Cardiac septum (tissue), 1 donor: Measurements from ENCODE around the gene UIMC1. TPM values are rescaled to one million over a fixed set of nuclear protein-coding genes. Genes with fewer than 3 reads are reported as not detected.
"Not testable (repeated sequence)": the region's sequence is repeated elsewhere in the genome, so short reads cannot be mapped to it uniquely, and the experiment has no call there.

ENCODE experiments used
- DNase-seq: peaks from one replicate; pipeline ENCODE4 v3.0.0-alpha.2; 2020; ENCODE audit warnings: low spot score
- intact Hi-C: fragments of 100-400 bp; cut with DNase I; formaldehyde crosslinking; loops from one replicate; pipeline ENCODE4 v1.14.0; 2022
- total RNA-seq: library from RNA; stranded (reverse); fragmentation: NEBNext Ultra II Directional; extraction: Animal tissue kit (Norgen Biotek cat#: 25700); gene quantifications from one replicate; pipeline ENCODE4 v1.2.1, GENCODE V29; 2021
- donor health status: DM: no; HTN: no; CAD: no.

Gene UIMC1
- total RNA-seq, 1 donor from 2014 or later = 55.0 TPM

DNA sequence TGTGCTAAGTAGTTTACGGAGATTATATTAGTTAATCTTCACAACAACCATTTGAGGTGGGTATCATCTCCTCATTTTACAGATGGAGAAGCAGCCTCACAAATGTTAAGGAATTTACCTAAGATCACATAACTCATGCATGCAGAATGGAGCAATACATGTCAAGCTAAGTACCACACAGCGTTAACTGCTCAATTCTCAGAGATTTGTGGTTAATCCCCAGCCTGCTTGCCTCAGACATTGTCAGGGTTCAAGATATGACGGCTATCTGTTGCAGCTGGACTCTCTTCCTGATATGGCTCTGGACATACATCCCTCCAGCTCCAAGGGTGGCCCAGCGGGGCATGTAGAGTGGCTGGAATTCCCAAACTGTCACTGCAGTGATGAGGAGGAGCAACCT is 8.6 kb upstream of the UIMC1 start:
- no peak for DNase-seq
- intact Hi-C loops = no loop called here

DNA sequence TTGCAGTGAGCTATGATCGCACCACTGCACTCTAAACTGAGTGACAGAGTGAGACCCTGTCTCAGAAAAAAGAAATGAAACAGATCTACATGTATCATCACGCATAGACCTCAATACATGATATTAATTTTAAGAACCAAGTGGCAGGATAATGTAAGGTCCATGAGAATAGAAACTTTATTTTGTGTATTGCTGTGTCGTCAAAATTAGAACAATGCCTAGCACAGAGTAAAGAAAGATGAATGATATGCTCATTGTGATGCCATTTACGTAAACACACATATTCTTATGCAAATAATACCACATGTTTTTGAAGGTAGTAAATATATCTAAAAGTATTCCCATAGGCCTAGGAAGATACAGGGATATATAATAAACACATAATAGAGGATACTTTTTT is 3.6 kb upstream of the UIMC1 start:
- intact Hi-C loops = no loop called here

GRCh38 chr5:177008716-177009115 is 2.1 kb upstream of the UIMC1 start:
- intact Hi-C loops = no loop called here
- no peak for DNase-seq

More for the DNA sequence above, 3.6 kb upstream of the UIMC1 start:
- no peak for DNase-seq

DNA sequence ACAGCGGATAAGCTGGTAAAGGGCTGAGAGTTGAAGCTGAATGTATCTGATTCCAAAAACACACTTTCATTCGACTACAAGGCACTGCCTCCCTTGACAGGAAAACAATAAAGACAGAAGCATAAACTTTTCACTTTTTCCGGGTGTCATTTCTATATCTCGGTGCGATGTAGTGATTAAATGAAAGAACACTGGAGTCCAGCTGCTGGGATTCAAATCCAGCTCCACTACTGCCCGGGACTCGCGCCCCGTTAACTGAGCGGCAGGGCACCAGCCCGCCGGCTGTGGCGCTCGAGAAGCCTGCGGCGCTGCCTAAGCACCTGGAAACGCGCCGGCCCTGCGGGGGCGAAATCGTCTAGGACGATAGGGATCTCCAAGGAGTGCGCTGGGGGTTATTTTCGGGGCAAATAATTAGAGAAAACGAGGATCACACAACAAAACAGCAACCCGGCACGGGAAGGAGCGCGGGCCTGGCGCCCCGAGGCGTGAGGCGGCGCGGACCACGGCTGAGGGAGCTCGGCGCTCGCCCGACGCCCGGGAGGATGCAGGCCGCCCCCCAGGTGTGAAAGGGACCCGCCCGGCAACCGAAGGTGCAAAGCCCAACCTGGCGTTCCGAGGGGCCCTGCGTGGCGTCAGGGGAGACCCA is 837 bp downstream of the UIMC1 start:
- peak; percentile 91 for DNase-seq
- intact Hi-C loops = loop anchor here (2.0 kb wide), 2 partner anchors 17 to 469 kb away; partner anchors contain the start of genes RNF44 and ZNF346

DNA sequence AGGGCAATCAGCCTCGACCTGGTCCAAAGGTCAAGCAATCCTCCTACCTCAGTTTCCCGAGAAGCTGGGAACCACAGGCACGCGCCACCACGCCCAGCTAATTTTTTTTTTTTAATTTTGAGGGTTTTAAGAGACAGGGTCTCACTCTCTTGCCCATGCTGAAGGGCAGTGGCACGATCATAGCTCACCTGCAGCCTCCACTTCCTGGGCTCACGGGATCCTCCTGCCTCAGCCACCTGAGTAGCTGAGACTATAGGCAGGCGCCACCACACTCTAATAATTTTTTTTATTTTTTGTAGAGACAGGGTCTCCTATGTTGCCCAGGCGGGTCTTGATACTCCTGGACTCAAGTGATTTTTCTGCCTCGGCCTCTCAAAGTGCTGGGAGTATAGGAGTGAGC is 1.6 kb downstream of the UIMC1 start:
- no peak for DNase-seq
- intact Hi-C loops = no loop called here

- intact Hi-C loops = no loop called here
- DNase-seq = no peak
These were observed 2.9 kb downstream of the UIMC1 start for GRCh38 chr5:177003649-177004048.

- DNase-seq, intact Hi-C loops: not testable (repeated sequence)
These were observed 7.1 kb downstream of the UIMC1 start for GRCh38 chr5:176999526-176999925.

DNA sequence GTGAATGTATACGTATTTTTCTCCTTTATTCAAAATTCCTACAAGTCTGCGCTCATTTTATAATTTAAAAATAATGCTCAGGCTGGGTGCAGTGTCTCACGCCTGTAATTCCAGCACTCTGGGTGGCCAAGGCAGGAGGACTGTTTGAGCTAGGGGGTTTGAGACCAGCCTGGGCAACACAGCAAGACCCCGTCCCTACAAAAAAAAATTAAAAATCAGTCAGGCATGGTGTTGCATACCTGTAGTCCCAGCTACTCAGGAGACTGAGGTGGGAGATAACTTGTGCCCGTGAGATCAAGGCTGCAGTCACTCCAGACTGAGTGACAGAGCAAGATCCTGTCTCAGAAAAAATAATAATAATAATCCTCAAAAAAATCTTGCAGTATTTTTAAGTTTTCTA is 7.8 kb downstream of the UIMC1 start:
- no peak for DNase-seq
- intact Hi-C loops = no loop called here

GRCh38 chr5:176996780-176997179 is 9.8 kb downstream of the UIMC1 start:
- intact Hi-C loops = no loop called here
- no peak for DNase-seq

DNA sequence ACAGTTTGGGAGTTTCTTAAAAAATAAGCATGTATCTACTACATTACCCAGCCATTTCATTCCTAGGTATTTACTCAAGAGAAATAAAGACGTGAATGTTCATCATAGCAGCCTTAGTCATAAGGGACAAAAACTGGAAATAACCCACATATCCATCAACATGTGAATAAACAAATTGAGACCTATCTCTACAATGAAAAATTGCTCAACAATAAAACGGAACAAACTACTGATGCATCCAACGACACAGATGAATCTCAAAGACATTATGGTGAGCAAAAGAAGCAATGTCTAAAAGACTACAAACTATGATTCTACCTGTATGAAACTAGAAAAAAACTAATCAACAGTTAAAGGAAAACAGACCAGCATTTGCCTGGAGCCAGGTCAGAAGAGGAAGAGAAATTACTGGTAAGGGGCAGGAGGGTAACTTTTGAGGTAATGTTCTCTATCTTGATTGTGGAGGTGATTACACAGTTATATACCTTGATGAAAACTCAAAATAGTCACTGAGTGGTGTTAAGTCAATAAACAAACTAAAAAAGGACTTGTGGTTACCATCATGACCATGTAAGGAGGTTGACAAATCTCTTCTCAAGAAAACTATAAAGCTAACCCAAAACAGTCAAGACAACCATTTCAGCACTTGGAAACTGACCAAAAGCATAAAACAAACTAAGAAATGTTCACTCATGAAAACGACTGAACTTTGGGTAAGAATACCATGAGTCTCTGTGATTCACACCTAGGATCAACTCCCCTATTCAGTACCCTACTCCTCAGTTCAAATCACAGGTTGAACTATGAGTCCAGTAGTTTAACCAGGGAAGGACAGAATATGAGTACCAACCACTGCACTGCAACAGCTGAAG is 10.4 kb downstream of the UIMC1 start:
- no peak for DNase-seq

DNA sequence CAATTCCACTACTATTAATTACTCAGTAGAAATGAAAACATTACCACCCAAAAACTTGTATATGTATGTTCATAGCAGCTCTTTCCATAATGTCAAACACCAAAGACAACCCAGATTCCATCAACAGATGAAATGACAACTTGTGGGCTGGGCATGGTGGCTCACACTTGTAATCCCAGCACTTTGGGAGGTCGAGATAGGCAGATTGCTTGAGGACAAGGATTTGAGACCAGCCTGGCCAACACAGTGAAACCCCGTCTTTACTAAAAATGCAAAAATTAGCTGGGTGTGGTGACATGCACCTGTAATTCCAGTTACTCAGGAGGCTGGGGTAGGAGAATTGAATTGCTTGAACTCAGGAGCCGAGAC is 11.5 kb downstream of the UIMC1 start:
- intact Hi-C loops = no loop called here
- no peak for DNase-seq

More for the DNA sequence above, 10.4 kb downstream of the UIMC1 start:
- intact Hi-C loops = no loop called here

DNA sequence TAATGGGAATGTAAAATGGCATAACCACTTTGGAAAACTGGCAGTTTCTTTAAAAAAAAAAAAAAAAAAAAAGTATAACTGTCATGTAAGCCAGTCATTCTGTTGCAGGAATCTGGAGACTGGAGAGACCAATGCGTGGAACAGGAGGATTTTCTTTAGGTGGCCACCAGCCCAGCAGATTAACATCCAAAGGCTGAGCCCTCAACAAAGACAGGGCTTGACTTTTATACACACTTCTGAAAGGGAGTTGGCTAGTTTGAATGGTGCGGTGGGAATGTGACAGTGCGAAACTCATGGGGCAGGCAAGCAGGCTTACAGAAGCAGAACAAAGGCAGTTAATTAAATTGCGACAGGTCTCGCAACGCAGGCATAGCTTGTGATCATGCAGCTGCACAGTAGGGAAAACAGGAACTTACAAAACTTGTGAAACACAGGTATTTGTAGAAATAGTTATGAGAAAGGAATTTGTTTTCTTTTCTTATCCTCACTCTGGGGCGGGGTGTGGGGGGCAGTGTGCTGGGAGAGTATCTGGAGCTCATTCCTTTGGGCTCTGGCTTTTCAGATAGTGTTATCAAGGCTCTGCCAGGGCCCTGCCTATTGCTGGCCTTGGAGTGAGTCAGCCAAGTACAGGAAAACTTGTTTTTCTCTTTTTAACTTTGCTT is 12.0 kb downstream of the UIMC1 start:
- DNase-seq = peak; percentile 87
- intact Hi-C loops = no loop called here

- DNase-seq, intact Hi-C loops: not testable (repeated sequence)
These were observed 13.5 kb downstream of the UIMC1 start for GRCh38 chr5:176993081-176993480.

DNA sequence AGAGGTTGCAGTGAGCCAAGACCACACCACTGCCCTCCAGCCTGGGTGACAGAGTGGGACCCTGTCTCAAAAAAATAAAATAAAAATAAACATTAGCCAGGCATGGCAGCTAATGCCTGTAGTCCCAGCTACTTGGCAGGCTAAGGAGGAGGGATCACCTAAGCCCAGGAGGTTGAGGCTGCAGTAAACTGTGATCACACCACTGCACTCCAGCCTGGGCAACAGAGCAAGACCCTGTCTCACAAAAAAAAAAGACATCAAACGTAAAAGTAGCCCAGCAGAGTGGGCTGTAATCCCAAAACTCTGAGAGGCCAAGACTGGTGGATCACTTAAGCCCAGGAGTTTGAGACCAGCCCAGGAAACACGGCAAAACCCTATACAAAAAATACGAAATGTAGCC is 19.0 kb downstream of the UIMC1 start:
- no peak for DNase-seq
- intact Hi-C loops = no loop called here

GRCh38 chr5:176986280-176986679 is 20.3 kb downstream of the UIMC1 start:
- intact Hi-C loops = no loop called here
- no peak for DNase-seq

GRCh38 chr5:176985516-176985915 is 21.1 kb downstream of the UIMC1 start:
- intact Hi-C loops = no loop called here
- DNase-seq = no peak

- DNase-seq, intact Hi-C loops: not testable (repeated sequence)
These were observed 22.4 kb downstream of the UIMC1 start for GRCh38 chr5:176984176-176984575.

DNA sequence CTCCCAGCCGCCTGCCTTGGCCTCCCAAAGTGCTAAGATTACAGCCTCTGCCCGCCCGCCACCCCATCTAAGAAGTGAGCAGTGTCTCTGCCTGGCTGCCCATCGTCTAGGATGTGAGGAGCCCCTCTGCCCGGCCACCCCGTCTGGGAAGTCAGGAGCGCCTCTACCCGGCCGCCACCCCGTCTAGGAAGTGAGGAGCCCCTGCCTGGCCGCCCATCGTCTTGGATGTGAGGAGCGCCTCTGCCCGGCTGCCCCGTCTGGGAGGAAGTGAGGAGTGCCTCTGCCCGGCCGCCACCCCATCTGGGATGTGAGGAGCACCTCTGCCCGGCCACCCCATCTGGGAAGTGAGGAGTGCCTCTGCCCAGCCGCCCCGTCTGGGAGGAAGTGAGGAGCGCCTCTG is 23.0 kb downstream of the UIMC1 start:
- DNase-seq, intact Hi-C loops: not testable (repeated sequence)

DNA sequence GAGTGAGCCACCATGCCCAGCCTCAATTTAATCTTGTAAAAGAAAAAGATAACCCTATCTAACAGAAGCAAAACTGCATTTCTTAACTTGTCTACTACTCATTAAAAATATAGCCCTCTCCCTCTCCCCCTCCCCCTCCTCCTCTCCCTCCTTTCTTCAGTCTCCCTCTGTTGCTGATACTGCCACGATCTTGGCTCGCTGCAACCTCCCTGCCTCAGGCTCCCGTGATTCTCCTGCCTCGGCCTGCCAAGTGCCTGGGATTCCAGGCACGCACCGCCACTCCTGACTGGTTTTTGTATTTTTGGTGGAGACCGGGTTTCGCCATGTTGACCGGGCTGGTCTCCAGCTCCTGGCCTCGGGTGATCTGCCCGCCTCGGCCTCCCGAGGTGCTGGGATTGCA is 23.5 kb downstream of the UIMC1 start:
- intact Hi-C loops = not testable (repeated sequence)
- DNase-seq = peak; percentile 78

- DNase-seq = no peak
- intact Hi-C loops = no loop called here
These were observed 25.8 kb downstream of the UIMC1 start for GRCh38 chr5:176980818-176981217.
